ENCODE measurements around the gene ZIC3.

Gene ZIC3

DNA sequence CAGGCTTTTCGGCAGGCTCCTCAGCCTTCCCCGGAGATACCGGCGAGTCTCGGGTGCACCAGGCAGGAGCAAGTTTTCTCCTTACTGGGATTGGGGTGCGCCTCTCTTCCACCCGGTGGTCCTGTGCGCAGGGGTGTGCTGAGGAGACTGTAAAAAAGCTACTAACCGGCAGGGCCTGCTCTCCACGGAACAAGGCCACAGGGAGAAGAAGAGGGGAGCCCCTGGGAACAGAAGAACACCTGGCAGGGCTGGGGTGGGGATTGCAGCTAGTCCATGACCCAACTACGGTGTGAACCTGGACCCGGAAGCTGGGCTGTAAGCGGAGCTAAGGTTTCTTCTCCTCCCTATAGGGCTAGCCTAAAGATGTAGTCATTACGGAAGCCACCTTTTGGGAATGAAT lies 17.7 kb upstream of the ZIC3 start:
- TF ChIP-seq SIN3A (IDR thresholded peaks at IDR 0.05; ENCODE audit: borderline replicate concordance, insufficient read depth, low read length), result no peak
- no peak for TF ChIP-seq FOXP2 (optimal IDR thresholded peaks at IDR 0.05; ENCODE audit: borderline replicate concordance, extremely low read depth, extremely low read length, insufficient read depth)
- TF ChIP-seq, protein P1, sequence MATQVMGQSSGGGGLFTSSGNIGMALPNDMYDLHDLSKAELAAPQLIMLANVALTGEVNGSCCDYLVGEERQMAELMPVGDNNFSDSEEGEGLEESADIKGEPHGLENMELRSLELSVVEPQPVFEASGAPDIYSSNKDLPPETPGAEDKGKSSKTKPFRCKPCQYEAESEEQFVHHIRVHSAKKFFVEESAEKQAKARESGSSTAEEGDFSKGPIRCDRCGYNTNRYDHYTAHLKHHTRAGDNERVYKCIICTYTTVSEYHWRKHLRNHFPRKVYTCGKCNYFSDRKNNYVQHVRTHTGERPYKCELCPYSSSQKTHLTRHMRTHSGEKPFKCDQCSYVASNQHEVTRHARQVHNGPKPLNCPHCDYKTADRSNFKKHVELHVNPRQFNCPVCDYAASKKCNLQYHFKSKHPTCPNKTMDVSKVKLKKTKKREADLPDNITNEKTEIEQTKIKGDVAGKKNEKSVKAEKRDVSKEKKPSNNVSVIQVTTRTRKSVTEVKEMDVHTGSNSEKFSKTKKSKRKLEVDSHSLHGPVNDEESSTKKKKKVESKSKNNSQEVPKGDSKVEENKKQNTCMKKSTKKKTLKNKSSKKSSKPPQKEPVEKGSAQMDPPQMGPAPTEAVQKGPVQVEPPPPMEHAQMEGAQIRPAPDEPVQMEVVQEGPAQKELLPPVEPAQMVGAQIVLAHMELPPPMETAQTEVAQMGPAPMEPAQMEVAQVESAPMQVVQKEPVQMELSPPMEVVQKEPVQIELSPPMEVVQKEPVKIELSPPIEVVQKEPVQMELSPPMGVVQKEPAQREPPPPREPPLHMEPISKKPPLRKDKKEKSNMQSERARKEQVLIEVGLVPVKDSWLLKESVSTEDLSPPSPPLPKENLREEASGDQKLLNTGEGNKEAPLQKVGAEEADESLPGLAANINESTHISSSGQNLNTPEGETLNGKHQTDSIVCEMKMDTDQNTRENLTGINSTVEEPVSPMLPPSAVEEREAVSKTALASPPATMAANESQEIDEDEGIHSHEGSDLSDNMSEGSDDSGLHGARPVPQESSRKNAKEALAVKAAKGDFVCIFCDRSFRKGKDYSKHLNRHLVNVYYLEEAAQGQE (IDR thresholded peaks at IDR 0.05; ENCODE audit: insufficient read depth in 1 of 2, low read depth in 2 of 2, low read length in 2 of 2), result no peak
- TF ChIP-seq TAF1 (IDR thresholded peaks at IDR 0.05; ENCODE audit: borderline replicate concordance, insufficient read depth, low read length), result no peak
- no peak for TF ChIP-seq POLR2AphosphoS5 (IDR thresholded peaks at IDR 0.05; ENCODE audit: low read depth, low read length)

DNA sequence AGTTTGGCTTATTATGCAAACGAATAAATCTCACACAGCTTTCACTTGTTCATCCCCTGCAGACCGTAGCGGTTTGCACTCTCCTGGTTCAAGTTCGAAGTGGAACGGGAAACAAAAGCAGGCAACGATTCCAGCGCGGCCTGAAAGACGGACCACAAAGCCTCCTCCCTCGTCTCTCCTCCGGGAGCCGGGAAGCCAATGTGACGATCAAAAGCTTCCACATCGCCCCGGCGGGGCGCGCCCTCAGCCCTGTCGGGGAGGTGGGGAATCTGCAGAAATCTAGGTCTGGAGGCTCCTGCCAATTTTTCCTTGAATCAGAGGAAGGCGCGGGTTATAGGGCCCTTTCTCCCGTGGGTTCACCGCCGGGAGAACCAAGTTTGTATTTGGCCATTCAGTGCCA lies 16.9 kb upstream of the ZIC3 start:
- no peak for TF ChIP-seq FOXP2 (optimal IDR thresholded peaks at IDR 0.05; ENCODE audit: borderline replicate concordance, extremely low read depth, extremely low read length, insufficient read depth)
- no peak for TF ChIP-seq POLR2AphosphoS5 (IDR thresholded peaks at IDR 0.05; ENCODE audit: low read depth, low read length)
- no peak for TF ChIP-seq TAF1 (IDR thresholded peaks at IDR 0.05; ENCODE audit: borderline replicate concordance, insufficient read depth, low read length)
- TF ChIP-seq SIN3A (IDR thresholded peaks at IDR 0.05; ENCODE audit: borderline replicate concordance, insufficient read depth, low read length), result no peak
- TF ChIP-seq, protein P1 (IDR thresholded peaks at IDR 0.05; ENCODE audit: insufficient read depth in 1 of 2, low read depth in 2 of 2, low read length in 2 of 2), result no peak

DNA sequence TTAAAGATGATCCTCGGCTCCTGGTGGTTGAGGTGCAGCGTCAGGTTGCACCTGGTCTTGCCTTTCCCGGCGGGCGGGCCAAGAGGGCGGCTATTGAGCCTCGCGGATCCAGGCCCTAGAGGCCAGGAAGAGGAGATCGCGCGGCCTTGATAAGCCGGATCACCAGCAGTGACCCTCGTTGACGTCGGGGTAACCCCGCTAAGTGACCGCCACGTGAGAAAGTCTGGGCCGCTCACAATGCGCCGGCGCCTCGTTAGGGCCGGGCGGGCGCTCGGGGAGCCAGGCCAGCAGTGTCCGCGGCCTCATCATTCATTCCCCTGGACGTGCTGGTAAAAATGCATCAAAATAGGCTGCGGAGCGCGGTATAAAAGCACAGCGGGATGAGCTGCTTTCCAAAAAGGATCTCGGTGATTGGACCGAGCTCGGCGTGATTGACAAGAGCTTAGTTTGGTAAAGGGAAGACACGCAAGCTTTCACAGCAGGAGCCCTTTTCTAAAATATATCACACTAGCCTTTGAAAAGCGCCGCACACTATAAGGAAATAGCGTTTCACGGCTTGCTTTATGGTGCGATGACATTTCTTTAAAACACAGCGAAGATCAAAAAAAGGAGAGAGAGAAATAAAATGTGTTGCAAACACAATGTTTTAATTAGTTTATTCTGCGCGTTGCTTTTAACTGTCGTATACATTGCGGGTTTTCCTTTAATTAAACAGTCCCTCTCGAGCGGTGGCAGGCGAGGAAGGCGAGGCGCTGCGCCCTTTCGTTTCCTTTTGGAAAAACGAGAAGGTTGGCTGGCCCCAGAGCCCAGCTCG lies 15.9 kb upstream of the ZIC3 start:
- TF ChIP-seq, protein P1 (IDR thresholded peaks at IDR 0.05; ENCODE audit: insufficient read depth in 1 of 2, low read depth in 2 of 2, low read length in 2 of 2), result no peak
- TF ChIP-seq FOXP2 (optimal IDR thresholded peaks at IDR 0.05; ENCODE audit: borderline replicate concordance, extremely low read depth, extremely low read length, insufficient read depth) (no peak), POLR2AphosphoS5 (IDR thresholded peaks at IDR 0.05; ENCODE audit: low read depth, low read length) (no peak), TAF1 (IDR thresholded peaks at IDR 0.05; ENCODE audit: borderline replicate concordance, insufficient read depth, low read length) (no peak), SIN3A (IDR thresholded peaks at IDR 0.05; ENCODE audit: borderline replicate concordance, insufficient read depth, low read length) (no peak)

DNA sequence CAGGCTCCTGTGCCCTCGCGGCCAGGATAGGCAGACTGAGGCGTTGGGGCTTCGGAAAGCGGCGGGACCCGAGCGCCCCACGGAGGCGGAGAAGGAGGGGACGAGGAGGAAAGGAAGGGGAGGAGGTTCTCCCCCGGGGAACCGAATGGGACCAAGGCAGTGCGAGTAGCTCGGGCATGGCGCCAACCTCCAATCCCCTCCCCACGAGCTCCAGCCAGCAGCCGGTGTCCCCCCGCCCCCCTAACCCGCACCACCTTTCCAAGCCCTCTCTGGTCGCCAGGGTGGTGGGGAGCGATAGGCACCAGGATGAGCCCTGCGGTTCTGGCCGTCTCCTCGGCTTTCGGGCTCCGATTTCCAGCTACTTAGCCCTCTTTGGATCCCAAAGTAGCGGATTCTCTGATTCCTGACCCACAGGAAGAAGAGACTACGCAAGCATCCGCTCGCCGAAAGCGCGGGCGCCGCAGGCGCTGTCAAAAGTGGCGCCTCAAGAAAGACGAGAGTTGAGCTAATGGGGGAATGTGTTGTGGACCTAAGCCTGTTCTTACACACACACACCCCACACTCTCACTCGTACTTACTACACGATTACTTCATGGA lies 15.2 kb upstream of the ZIC3 start:
- TF ChIP-seq TAF1 (IDR thresholded peaks at IDR 0.05; ENCODE audit: borderline replicate concordance, insufficient read depth, low read length), result no peak
- TF ChIP-seq FOXP2 (optimal IDR thresholded peaks at IDR 0.05; ENCODE audit: borderline replicate concordance, extremely low read depth, extremely low read length, insufficient read depth), result no peak
- no peak for TF ChIP-seq POLR2AphosphoS5 (IDR thresholded peaks at IDR 0.05; ENCODE audit: low read depth, low read length)
- TF ChIP-seq, protein P1 (IDR thresholded peaks at IDR 0.05; ENCODE audit: insufficient read depth in 1 of 2, low read depth in 2 of 2, low read length in 2 of 2), result no peak
- no peak for TF ChIP-seq SIN3A (IDR thresholded peaks at IDR 0.05; ENCODE audit: borderline replicate concordance, insufficient read depth, low read length)
